Middle frontal gyrus (tissue), 1 donor: ENCODE data around the gene RALGAPA1.
"Not testable (repeated sequence)": the region's sequence is repeated elsewhere in the genome, so short reads cannot be mapped to it uniquely, and the experiment has no call there.

Source experiments
- DNase-seq: peaks from one replicate; pipeline ENCODE4 v3.0.0-alpha.2; 2015; ENCODE audit warnings: low spot score; ENCODE audit errors: extremely low spot score

Gene RALGAPA1

GRCh38 chr14:35632271-35632670 lies 176.8 kb downstream of the RALGAPA1 start:
- no peak for DNase-seq

- DNase-seq = no peak
Observed at GRCh38 chr14:35631071-35631805, 177.9 kb downstream of the RALGAPA1 start.

GRCh38 chr14:35628989-35629388 lies 180.1 kb downstream of the RALGAPA1 start:
- no peak for DNase-seq

GRCh38 chr14:35626947-35627346 lies 182.1 kb downstream of the RALGAPA1 start:
- DNase-seq = not testable (repeated sequence)

GRCh38 chr14:35621996-35622395 lies 187.1 kb downstream of the RALGAPA1 start:
- not testable (repeated sequence) for DNase-seq

GRCh38 chr14:35619998-35620397 lies 189.1 kb downstream of the RALGAPA1 start:
- DNase-seq = not testable (repeated sequence)

GRCh38 chr14:35619461-35619860 lies 189.6 kb downstream of the RALGAPA1 start:
- not testable (repeated sequence) for DNase-seq

GRCh38 chr14:35617500-35617899 lies 191.6 kb downstream of the RALGAPA1 start:
- DNase-seq = no peak

GRCh38 chr14:35607380-35607779 lies 201.7 kb downstream of the RALGAPA1 start:
- no peak for DNase-seq

- no peak for DNase-seq
Observed at GRCh38 chr14:35600253-35600652, 208.8 kb downstream of the RALGAPA1 start.

- no peak for DNase-seq
Observed at GRCh38 chr14:35594616-35595015, 214.5 kb downstream of the RALGAPA1 start.

GRCh38 chr14:35587373-35587772 lies 221.7 kb downstream of the RALGAPA1 start:
- DNase-seq = not testable (repeated sequence)

- DNase-seq = no peak
Observed at GRCh38 chr14:35578639-35579038, 230.5 kb downstream of the RALGAPA1 start.

- no peak for DNase-seq
Observed at GRCh38 chr14:35578135-35578534, 231.0 kb downstream of the RALGAPA1 start.

- DNase-seq = no peak
Observed at GRCh38 chr14:35576856-35577255, 232.2 kb downstream of the RALGAPA1 start.

- no peak for DNase-seq
Observed at GRCh38 chr14:35576260-35576659, 232.8 kb downstream of the RALGAPA1 start.

GRCh38 chr14:35573911-35574310 lies 235.2 kb downstream of the RALGAPA1 start:
- no peak for DNase-seq

- no peak for DNase-seq
Observed at GRCh38 chr14:35571598-35571997, 237.5 kb downstream of the RALGAPA1 start.

GRCh38 chr14:35565871-35566464 lies 243.1 kb downstream of the RALGAPA1 start:
- DNase-seq = no peak

- DNase-seq = no peak
Observed at GRCh38 chr14:35558680-35559079, 250.4 kb downstream of the RALGAPA1 start.

- DNase-seq = no peak
Observed at GRCh38 chr14:35557221-35557747, 251.8 kb downstream of the RALGAPA1 start.

- no peak for DNase-seq
Observed at GRCh38 chr14:35556548-35556947, 252.5 kb downstream of the RALGAPA1 start.

- no peak for DNase-seq
Observed at GRCh38 chr14:35553808-35554207, 255.3 kb downstream of the RALGAPA1 start.
